Activated B cell treated with CpG ODN at 0.5 μM for 24 hours (primary cell): ENCODE results near the gene MAD1L1. TPM values are rescaled to one million over a fixed set of nuclear protein-coding genes. Genes with fewer than 3 reads are reported as not detected.

Source experiments
- ATAC-seq: fragments of 200-7000 bp; cut with Tn5 transposase; one replicate; pipeline ENCODE4 v1.10.0; 2021; ENCODE audit warnings: low read depth, mild to moderate bottlenecking, moderate library complexity
- CTCF ChIA-PET: fragments of 350-600 bp; sonication (Branson Sonifier 250); formaldehyde crosslinking; loops from one replicate; lab custom pipeline; 2021; ENCODE audit warnings: antibody characterized with exemption; lab: Charles Lee
- POLR2A ChIA-PET: fragments of 350-600 bp; sonication (Branson Sonifier 250); formaldehyde crosslinking; loops from one replicate; lab custom pipeline; 2021; ENCODE audit warnings: antibody characterized with exemption; lab: Charles Lee
- DNase-seq: peaks from one replicate; pipeline ENCODE4 v3.0.0; 2022
- H3K27ac Mint-ChIP-seq: one replicate; pipeline ENCODE4 v1.8.0; 2020; ENCODE audit warnings: mixed read lengths
- H3K27me3 Mint-ChIP-seq: one replicate; pipeline ENCODE4 v1.8.0; 2021; ENCODE audit warnings: mixed read lengths
- H3K36me3 Mint-ChIP-seq: one replicate; pipeline ENCODE4 v1.8.0; 2021; ENCODE audit warnings: low read depth, mixed read lengths
- H3K4me1 Mint-ChIP-seq: one replicate; pipeline ENCODE4 v1.8.0; 2021; ENCODE audit warnings: mixed read lengths
- H3K4me3 Mint-ChIP-seq: one replicate; pipeline ENCODE4 v1.8.0; 2020; ENCODE audit warnings: mild to moderate bottlenecking, mixed read lengths
- H3K9me3 Mint-ChIP-seq: one replicate; pipeline ENCODE4 v1.8.0; 2020; ENCODE audit warnings: mixed read lengths
- CTCF ChIP-seq: fragments of 200-600 bp; IDR thresholded peaks from one replicate; pipeline ENCODE4 v1.8.0; 2022; ENCODE audit warnings: antibody characterized with exemption, mild to moderate bottlenecking
- intact Hi-C: fragments of 100-400 bp; cut with micrococcal nuclease; formaldehyde crosslinking; loops from one replicate; pipeline ENCODE4 v1.15.1; 2024
- total RNA-seq: library from RNA; stranded (reverse); gene quantifications from 2 replicates; pipeline ENCODE4 v1.2.3, GENCODE V29; 2022

MAD1L1 gene
- total RNA-seq, 1 donor from 2014 or later = 54.6 TPM

GRCh38 chr7:1919539-1920265, 313.0 kb downstream of the MAD1L1 start:
- DNase-seq (no peak), ATAC-seq (peak; percentile 32)
- POLR2A ChIA-PET = no interaction called here
- Mint-ChIP-seq H3K9me3 (no peaks in the 10 kb centered on the region), H3K27me3 (no peaks in the 10 kb centered on the region), H3K4me3 (peak overlapping the region; percentile 78), H3K4me1 (peaks cover 30% of the 10 kb centered on the region), H3K27ac (no peak overlapping the region), H3K36me3 (peaks cover 35% of the 10 kb centered on the region)
- TF ChIP-seq CTCF = no peak
- intact Hi-C loops = loop anchor here (5.0 kb wide), 3 partner anchors 98 to 428 kb away; no protein-coding TSS in a partner anchor
- CTCF ChIA-PET = interaction anchor here (0.6 to 0.8 kb wide), 2 partner anchors 61 to 290 kb away, joined by 3 read pairs; no protein-coding TSS in a partner anchor

- H3K4me1 Mint-ChIP-seq = peaks cover 26% of the 10 kb centered on the region
Observed at GRCh38 chr7:1918881-1919525, 313.7 kb downstream of the MAD1L1 start.

GRCh38 chr7:1918063-1918645, 314.6 kb downstream of the MAD1L1 start:
- Mint-ChIP-seq H3K9me3 (no peaks in the 10 kb centered on the region), H3K27ac (no peak overlapping the region), H3K4me3 (no peak overlapping the region), H3K36me3 (peaks cover 31% of the 10 kb centered on the region), H3K4me1 (peaks cover 24% of the 10 kb centered on the region), H3K27me3 (no peaks in the 10 kb centered on the region)
- CTCF ChIA-PET = no interaction called here
- POLR2A ChIA-PET = no interaction called here
- ATAC-seq (no peak), DNase-seq (no peak)
- no peak for TF ChIP-seq CTCF
- intact Hi-C loops = no loop called here

More at GRCh38 chr7:1918881-1919525, 313.7 kb downstream of the MAD1L1 start:
- ATAC-seq (no peak), DNase-seq (no peak)
- intact Hi-C loops = no loop called here
- no peak for TF ChIP-seq CTCF
- ChIA-PET CTCF (no interaction called here), POLR2A (no interaction called here)
- H3K27me3 Mint-ChIP-seq = no peaks in the 10 kb centered on the region
- peaks cover 33% of the 10 kb centered on the region for H3K36me3 Mint-ChIP-seq
- H3K4me3 Mint-ChIP-seq = no peak overlapping the region
- H3K27ac Mint-ChIP-seq = no peak overlapping the region
- H3K9me3 Mint-ChIP-seq = no peaks in the 10 kb centered on the region

GRCh38 chr7:1917221-1918062, 315.3 kb downstream of the MAD1L1 start:
- ATAC-seq (no peak), DNase-seq (no peak)
- H3K27me3 Mint-ChIP-seq = no peaks in the 10 kb centered on the region
- intact Hi-C loops = no loop called here
- ChIA-PET POLR2A (no interaction called here), CTCF (no interaction called here)
- TF ChIP-seq CTCF = no peak
- peaks cover 29% of the 10 kb centered on the region for H3K36me3 Mint-ChIP-seq
- no peak overlapping the region for H3K4me3 Mint-ChIP-seq
- peaks cover 31% of the 10 kb centered on the region for H3K4me1 Mint-ChIP-seq
- H3K27ac Mint-ChIP-seq = no peak overlapping the region
- no peaks in the 10 kb centered on the region for H3K9me3 Mint-ChIP-seq
